Measurements from ENCODE around the gene EWSR1.
A peak's percentile ranks its signal among the peaks of the same experiment; 100 is the strongest.
"Not testable (repeated sequence)": the region's sequence is repeated elsewhere in the genome, so short reads cannot be mapped to it uniquely, and the experiment has no call there.

EWSR1 gene

GRCh38 chr22:29341056-29341848 lies 73.2 kb downstream of the EWSR1 start:
- no peak for DNase-seq

- no peak for DNase-seq
These were observed 73.7 kb downstream of the EWSR1 start for GRCh38 chr22:29341849-29342127.

- DNase-seq = no peak
These were observed 74.1 kb downstream of the EWSR1 start for GRCh38 chr22:29342177-29342576.

- no peak for DNase-seq
These were observed 74.7 kb downstream of the EWSR1 start for GRCh38 chr22:29342577-29343312.

GRCh38 chr22:29343313-29343805 lies 75.3 kb downstream of the EWSR1 start:
- no peak for DNase-seq

- DNase-seq = peak; percentile 7
These were observed 76.1 kb downstream of the EWSR1 start for GRCh38 chr22:29344137-29344536.

- DNase-seq = not testable (repeated sequence)
These were observed 76.8 kb downstream of the EWSR1 start for GRCh38 chr22:29344889-29345288.

GRCh38 chr22:29345932-29346331 lies 77.9 kb downstream of the EWSR1 start:
- DNase-seq = no peak

- no peak for DNase-seq
These were observed 78.6 kb downstream of the EWSR1 start for GRCh38 chr22:29346659-29347058.

- DNase-seq = no peak
These were observed 80.0 kb downstream of the EWSR1 start for GRCh38 chr22:29348041-29348440.

- no peak for DNase-seq
These were observed 80.9 kb downstream of the EWSR1 start for GRCh38 chr22:29348956-29349355.
